ENCODE measurements around the gene PGS1. TPM values are rescaled to one million over a fixed set of nuclear protein-coding genes. Genes with fewer than 3 reads are reported as not detected.

The PGS1 gene
- total RNA-seq, 1 experiment from 2014 or later = 26.8 TPM

GRCh38 chr17:78408476-78409050 lies 30.1 kb downstream of the PGS1 start:
- DNase-seq (ENCODE audit: low read depth) = no peak

- no peak for DNase-seq (ENCODE audit: low read depth)
Observed at GRCh38 chr17:78409191-78409928, 30.9 kb downstream of the PGS1 start.

GRCh38 chr17:78411241-78411857 lies 32.9 kb downstream of the PGS1 start:
- no peak for DNase-seq (ENCODE audit: low read depth)

- no peak for DNase-seq (ENCODE audit: low read depth)
Observed at GRCh38 chr17:78412403-78412802, 34.0 kb downstream of the PGS1 start.

- DNase-seq (ENCODE audit: low read depth) = no peak
Observed at GRCh38 chr17:78414178-78415162, 36.0 kb downstream of the PGS1 start.

GRCh38 chr17:78415821-78416711 lies 37.6 kb downstream of the PGS1 start:
- no peak for DNase-seq (ENCODE audit: low read depth)

GRCh38 chr17:78416791-78417530 lies 38.5 kb downstream of the PGS1 start:
- no peak for DNase-seq (ENCODE audit: low read depth)

- no peak for DNase-seq (ENCODE audit: low read depth)
Observed at GRCh38 chr17:78417531-78417909, 39.1 kb downstream of the PGS1 start.

- no peak for DNase-seq (ENCODE audit: low read depth)
Observed at GRCh38 chr17:78418326-78419026, 40.0 kb downstream of the PGS1 start.

GRCh38 chr17:78419970-78420815 lies 41.7 kb downstream of the PGS1 start:
- no peak for DNase-seq (ENCODE audit: low read depth)

- DNase-seq (ENCODE audit: low read depth) = no peak
Observed at GRCh38 chr17:78421084-78421533, 42.7 kb downstream of the PGS1 start.

- DNase-seq (ENCODE audit: low read depth) = peak; percentile 72
Observed at GRCh38 chr17:78421534-78422266, 43.3 kb downstream of the PGS1 start.

GRCh38 chr17:78422267-78422605 lies 43.8 kb downstream of the PGS1 start:
- no peak for DNase-seq (ENCODE audit: low read depth)

- DNase-seq (ENCODE audit: low read depth) = no peak
Observed at GRCh38 chr17:78422872-78423588, 44.6 kb downstream of the PGS1 start.

- DNase-seq (ENCODE audit: low read depth) = no peak
Observed at GRCh38 chr17:78423961-78424675, 45.7 kb downstream of the PGS1 start.

GRCh38 chr17:78425429-78425828 lies 47.0 kb downstream of the PGS1 start:
- no peak for DNase-seq (ENCODE audit: low read depth)

Data from Daoy (cell line).